HEK293 (cell line): ENCODE measurements around the gene ESR1.

Experiments used
- CTCF ChIP-seq: fragments of 450-650 bp; formaldehyde crosslinking; IDR thresholded peaks from 2 replicates; pipeline ENCODE4 v1.5.1; 2016; ENCODE audit warnings: missing biosample characterization, missing genetic modification characterization
- HOXA7 ChIP-seq: sonication (generic); formaldehyde crosslinking; IDR thresholded peaks from 2 replicates; pipeline ENCODE4 v1.8.1; 2022; ENCODE audit warnings: missing genetic modification reagents, borderline replicate concordance
- KLF16 ChIP-seq: fragments of 450-650 bp; formaldehyde crosslinking; IDR thresholded peaks from 2 replicates; pipeline ENCODE4 v1.5.1; 2017; ENCODE audit warnings: missing biosample characterization, missing genetic modification characterization
- ZNF214 ChIP-seq: fragments of 450-650 bp; formaldehyde crosslinking; IDR thresholded peaks from 2 replicates; pipeline ENCODE4 v1.5.1; 2017; ENCODE audit warnings: missing biosample characterization, mild to moderate bottlenecking, missing genetic modification characterization, borderline replicate concordance
- ZNF292 ChIP-seq: fragments of 450-650 bp; formaldehyde crosslinking; IDR thresholded peaks from 2 replicates; pipeline ENCODE4 v1.5.1; 2016; ENCODE audit warnings: low read depth, missing biosample characterization, missing genetic modification characterization, borderline replicate concordance
- ZNF416 ChIP-seq: fragments of 450-650 bp; formaldehyde crosslinking; IDR thresholded peaks from 2 replicates; pipeline ENCODE4 v1.5.1; 2016; ENCODE audit warnings: missing biosample characterization, missing genetic modification characterization
- ZNF426 ChIP-seq: fragments of 450-650 bp; formaldehyde crosslinking; IDR thresholded peaks from 2 replicates; pipeline ENCODE4 v1.5.1; 2017; ENCODE audit warnings: missing biosample characterization, missing genetic modification characterization, mild to moderate bottlenecking, inconsistent platforms, moderate library complexity
- ZNF488 ChIP-seq: fragments of 450-650 bp; formaldehyde crosslinking; IDR thresholded peaks from 2 replicates; pipeline ENCODE4 v1.5.1; 2016; ENCODE audit warnings: missing biosample characterization, missing genetic modification characterization
- ZNF501 ChIP-seq: fragments of 450-650 bp; formaldehyde crosslinking; IDR thresholded peaks from 2 replicates; pipeline ENCODE4 v1.5.1; 2016; ENCODE audit warnings: missing biosample characterization, missing genetic modification characterization
- ZNF704 ChIP-seq: fragments of 450-650 bp; formaldehyde crosslinking; IDR thresholded peaks from 2 replicates; pipeline ENCODE4 v1.5.1; 2016; ENCODE audit warnings: missing biosample characterization, missing genetic modification characterization
- TF ChIP-seq, protein P1 (sequence below): fragments of 450-650 bp; IDR thresholded peaks from 2 replicates; pipeline ENCODE4 v1.5.1; 2018; ENCODE audit warnings: missing biosample characterization, mild to moderate bottlenecking, missing genetic modification characterization
- TF ChIP-seq, protein P2 (sequence below): fragments of 450-650 bp; formaldehyde crosslinking; IDR thresholded peaks from 2 replicates; pipeline ENCODE4 v1.5.1; 2016; ENCODE audit warnings: missing biosample characterization, missing genetic modification characterization

- TF ChIP-seq ZNF426 (tag by site-specific recombination) = no peak
- TF ChIP-seq ZNF704 = no peak
- no peak for TF ChIP-seq ZNF488
- TF ChIP-seq ZNF501 (tag by site-specific recombination) = no peak
- TF ChIP-seq, protein P1, sequence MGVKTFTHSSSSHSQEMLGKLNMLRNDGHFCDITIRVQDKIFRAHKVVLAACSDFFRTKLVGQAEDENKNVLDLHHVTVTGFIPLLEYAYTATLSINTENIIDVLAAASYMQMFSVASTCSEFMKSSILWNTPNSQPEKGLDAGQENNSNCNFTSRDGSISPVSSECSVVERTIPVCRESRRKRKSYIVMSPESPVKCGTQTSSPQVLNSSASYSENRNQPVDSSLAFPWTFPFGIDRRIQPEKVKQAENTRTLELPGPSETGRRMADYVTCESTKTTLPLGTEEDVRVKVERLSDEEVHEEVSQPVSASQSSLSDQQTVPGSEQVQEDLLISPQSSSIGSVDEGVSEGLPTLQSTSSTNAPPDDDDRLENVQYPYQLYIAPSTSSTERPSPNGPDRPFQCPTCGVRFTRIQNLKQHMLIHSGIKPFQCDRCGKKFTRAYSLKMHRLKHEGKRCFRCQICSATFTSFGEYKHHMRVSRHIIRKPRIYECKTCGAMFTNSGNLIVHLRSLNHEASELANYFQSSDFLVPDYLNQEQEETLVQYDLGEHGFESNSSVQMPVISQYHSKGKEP (tag by site-specific recombination) = no peak
- TF ChIP-seq CTCF = no peak
- no peak for TF ChIP-seq ZNF416 (tag by site-specific recombination)
- TF ChIP-seq KLF16 (tag by site-specific recombination) = no peak
- TF ChIP-seq ZNF214 (tag by site-specific recombination) = no peak
- TF ChIP-seq HOXA7 (CRISPR knock-in tag) = no peak
- TF ChIP-seq ZNF292 = no peak
- TF ChIP-seq, protein P2, sequence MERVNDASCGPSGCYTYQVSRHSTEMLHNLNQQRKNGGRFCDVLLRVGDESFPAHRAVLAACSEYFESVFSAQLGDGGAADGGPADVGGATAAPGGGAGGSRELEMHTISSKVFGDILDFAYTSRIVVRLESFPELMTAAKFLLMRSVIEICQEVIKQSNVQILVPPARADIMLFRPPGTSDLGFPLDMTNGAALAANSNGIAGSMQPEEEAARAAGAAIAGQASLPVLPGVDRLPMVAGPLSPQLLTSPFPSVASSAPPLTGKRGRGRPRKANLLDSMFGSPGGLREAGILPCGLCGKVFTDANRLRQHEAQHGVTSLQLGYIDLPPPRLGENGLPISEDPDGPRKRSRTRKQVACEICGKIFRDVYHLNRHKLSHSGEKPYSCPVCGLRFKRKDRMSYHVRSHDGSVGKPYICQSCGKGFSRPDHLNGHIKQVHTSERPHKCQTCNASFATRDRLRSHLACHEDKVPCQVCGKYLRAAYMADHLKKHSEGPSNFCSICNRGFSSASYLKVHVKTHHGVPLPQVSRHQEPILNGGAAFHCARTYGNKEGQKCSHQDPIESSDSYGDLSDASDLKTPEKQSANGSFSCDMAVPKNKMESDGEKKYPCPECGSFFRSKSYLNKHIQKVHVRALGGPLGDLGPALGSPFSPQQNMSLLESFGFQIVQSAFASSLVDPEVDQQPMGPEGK (tag by site-specific recombination) = no peak
Measured at GRCh38 chr6:152151920-152152319, 344.4 kb downstream of the ESR1 start.
